Retina (tissue), 1 donor: ENCODE results near the gene LARGE1.
"Not testable (repeated sequence)": the region's sequence is repeated elsewhere in the genome, so short reads cannot be mapped to it uniquely, and the experiment has no call there.

Experiments used
- DNase-seq: peaks from one replicate; pipeline ENCODE4 v3.0.0-alpha.2; 2016

The LARGE1 gene

DNA sequence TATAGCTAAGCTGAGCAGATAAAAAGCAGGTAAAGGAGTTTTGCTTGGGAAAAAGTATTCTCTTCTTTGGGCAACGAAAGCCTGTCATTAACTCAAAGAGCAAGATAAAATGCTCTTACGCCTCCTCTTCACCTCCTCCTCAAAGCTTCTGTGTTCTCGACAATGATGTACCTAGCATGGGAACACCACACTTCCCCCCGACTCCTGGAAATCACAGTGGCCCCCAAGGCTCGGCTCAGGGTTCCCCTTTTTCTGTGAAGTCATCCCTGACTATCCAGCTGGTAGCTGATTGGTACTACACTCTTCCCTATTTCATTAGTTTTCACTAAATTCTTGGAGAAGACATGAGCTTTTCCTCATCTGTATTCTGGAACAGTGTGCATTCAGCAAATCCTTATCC is 336.1 kb downstream of the LARGE1 start:
- DNase-seq = no peak

DNA sequence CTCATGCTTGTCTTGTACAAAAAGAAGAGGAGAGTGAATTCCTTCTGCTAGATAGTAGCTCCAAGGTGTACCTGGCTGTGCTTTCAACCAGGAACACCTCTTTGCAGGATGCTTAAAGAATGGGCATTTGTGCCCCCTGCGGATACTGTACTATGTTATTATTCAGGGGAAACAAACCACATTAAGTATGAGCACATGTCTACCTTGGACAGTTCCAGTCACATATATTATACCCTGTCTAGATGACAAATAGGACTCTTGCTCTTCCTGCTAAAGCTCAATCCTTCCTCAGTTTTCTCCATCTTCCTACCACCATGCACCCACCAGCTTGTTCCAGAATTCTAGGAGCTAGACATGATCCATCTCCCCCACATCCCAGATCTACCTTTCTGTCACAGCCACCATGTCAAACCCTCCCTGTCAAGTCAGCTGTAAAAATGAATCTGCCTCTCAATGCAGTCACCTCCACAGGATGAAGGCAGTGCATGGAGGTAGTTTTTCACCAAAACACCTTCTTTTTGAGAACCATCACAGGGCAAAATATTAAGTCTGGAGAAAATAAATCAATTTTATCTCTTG is 337.4 kb downstream of the LARGE1 start:
- no peak for DNase-seq

DNA sequence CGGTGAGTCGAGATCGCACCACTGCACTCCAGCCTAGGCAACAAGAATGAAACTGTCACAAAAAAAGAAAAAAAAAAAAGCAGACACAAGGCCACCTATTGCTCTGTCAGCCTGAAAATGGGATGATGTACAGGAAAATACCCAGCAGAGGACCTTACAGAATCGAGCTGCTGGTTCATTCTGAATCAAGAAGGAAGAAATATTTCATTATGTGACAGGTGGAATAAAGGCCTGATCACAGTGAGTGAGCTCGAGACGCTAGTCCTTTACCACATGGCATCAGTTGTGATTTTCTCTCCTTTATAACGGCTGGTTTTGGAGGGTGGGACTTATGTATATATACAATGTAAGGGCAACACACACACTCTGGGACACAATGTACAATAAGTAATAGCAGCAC is 340.0 kb downstream of the LARGE1 start:
- DNase-seq = no peak

DNA sequence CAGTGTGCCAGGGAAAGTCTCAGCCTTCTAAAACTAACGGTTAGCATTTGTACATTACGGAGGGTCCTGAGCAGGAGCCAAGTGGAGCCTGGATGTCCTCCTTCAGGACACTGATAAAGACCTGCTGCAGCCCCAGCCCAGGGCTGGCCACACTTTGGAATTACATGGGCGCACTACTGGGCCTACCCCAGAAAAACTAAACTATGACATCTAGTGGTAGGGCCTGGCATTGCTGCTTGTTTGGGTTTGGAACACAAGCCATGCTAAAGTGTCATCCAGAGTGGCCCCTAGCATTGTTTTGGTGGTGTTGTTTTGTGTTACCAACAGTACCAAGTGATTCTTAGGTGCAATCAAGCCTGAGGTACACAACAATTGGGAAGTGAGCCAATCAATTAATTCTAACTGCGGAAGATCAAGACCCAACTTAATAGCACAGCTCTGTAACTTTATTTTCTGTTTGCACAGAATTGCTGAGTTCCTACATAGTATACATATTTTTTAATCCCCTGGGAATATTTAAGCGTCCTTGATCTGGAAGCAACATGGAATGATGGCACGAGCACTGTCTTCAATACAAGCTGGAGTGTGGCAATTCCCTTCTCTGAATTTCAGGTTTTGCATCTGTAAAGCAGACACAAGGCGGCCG is 340.7 kb downstream of the LARGE1 start:
- DNase-seq = no peak

DNA sequence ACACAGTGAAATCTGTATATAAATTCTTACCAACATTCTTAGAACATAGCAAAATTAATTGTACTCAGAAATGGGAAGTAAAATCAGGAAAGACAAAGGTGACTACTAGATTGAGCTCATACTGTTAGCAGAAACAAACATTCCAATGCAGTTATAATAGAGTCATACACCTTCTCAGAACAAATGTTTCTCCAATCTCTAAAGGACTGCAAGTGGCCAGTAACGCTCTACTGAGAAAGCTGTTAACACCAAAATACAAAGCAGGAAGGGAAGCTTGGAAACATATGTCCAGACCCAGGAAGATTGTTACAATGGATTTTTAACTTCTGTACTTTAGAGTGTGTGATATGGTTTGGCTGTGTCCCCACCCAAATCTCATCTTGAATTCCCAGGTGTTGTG is 341.5 kb downstream of the LARGE1 start:
- DNase-seq = no peak

DNA sequence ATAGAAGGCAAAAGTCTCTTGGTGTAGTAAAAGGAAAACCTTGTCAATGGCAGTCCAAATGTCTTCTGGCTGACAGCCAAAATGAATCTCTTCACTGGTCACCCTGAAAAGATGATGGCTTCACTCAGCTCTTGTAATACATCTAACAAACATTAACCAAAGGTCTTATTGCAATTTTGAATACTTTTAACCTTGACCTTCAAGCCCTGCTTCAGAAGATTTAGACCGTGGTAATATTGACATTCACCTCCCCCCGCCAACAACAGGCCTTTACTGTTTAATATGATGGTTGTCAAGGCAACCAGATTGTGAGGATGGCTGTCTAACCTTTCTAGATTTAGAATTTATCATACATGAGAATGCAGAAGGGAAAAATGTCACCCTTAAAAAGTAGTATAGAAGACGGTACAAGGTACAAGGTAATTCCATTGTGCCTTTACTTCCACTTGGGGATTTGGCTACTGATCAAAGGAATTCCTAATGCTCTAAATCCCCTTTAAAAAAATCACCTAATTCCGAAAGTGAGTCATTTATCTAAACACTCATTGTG is 342.3 kb downstream of the LARGE1 start:
- DNase-seq = no peak

DNA sequence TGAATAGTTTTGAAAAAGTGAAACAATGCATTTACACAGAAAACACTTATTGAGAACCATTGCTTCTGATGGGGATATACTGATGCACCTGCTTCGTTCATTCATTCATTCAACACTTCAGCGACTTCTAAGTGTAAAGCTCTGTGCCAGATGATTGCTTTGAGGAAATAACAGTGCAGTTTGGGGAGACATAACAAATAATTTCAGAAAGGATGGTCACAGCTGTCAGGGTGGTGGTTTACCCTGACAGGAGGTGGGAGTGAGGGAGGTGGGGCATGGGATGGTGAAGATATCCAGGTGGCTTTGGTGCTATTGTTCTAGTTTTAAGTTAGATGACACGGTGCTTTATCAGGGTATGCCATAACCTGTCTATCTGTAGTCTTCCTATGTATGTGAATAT is 344.1 kb downstream of the LARGE1 start:
- no peak for DNase-seq

DNA sequence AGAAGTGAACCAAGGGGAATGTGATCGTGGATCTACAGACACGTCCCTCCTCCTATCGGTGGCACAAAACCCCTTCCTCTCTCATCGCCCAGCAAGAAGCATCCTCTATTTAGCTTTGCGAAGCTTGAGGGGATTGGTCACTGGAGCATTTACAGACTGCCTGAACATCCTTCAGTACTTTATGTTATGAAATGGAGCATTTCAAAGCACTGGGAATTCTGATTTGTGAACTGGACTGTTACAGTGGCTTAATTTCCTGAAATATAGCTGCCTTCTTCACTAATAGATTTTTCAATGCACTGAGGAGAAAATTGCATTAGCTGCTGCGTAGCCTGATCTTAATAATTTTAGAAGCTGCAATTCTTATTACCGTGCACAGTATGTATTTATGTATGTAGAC is 344.5 kb downstream of the LARGE1 start:
- DNase-seq = peak; percentile 30

DNA sequence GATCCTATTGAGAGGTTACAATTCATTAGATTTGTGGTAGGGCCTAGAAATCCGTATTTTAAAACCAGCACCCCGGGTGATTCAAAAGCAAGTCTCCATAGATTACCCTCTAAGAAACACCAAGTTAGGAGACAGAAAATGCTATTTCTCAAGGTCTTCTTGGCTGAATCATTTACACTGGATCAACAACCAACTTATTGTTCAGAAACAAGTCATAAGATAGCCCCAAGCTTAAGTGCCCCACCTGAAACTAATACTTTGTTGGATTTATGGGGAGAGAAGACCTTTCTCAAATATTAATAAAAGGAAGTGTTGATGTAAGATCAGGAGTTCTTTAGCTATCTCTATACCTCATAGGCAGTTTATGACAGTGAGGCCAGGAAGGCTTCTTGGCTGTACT is 345.2 kb downstream of the LARGE1 start:
- no peak for DNase-seq

DNA sequence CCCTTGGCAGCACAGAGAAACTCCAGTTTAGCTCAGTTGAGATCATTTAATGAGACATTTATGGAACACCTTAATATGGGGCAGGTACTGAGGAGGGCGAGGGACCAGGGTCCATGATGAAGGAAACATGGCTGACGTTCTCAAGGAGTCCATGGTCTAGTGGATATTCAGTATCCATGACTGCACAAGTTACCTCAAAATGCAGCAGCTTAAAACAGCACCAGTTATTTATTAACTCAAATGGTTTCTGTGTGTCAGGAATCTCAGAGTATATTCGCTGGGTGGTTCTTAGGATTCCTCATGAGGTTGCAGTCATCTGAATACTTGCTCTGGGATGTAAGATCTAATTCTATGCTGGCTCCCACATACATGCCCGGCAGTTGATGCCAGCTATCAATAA is 346.8 kb downstream of the LARGE1 start:
- no peak for DNase-seq

DNA sequence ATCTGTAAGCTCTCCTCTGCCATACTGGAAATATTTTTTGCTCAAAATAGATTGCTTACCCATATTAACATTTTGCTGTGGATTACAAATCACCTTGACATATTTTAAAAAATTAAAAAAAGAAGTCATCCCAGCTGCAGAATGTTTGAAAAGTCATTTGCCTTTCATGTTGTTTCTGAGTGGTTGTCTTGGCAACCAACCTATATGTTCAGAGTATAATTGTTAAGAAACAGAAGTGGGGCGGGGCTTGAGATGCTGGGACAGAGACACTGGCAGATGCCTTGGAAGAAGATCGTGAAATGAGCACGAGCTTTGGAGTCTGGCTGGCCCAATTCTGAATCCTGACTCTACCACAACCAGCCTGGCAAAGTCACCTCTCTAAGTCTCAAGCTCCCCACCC is 348.2 kb downstream of the LARGE1 start:
- DNase-seq = no peak

DNA sequence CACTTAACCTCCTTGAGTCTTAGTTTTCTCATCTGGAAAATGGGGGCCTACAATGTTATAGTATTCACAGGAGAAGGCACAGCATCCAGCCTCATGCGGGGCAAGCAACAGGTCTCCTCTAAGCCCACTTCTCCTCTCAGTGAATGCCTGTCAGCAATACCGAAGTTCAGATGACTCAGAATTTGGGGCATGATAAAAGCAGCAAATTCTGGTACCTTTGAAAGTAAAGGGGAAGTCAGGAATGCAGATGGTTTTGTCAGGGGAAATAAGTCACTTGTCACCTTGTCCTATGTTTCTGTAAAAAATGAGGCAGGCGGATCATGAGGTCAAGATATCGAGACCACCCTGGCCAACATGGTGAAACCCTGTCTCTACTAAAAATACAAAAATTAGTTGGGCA is 350.2 kb downstream of the LARGE1 start:
- DNase-seq = no peak

DNA sequence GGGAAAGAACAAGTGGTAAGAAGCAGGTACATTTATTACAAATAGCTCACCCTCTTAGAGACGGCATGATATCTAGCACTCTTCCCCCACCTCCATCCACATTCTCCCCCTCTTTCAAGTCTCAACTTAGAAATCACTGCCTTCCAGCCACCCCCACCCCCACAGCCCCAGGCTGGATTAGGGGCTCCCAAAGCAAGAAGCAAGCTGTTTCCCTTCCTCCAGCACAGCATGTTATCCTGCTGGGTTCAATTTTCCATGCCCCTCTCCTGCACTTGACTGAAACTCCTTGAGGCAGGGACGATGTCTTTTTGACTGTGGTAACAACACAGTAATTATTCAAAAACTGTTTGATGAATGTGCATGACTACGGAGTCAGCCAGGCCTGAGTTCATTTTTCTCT is 350.7 kb downstream of the LARGE1 start:
- no peak for DNase-seq

DNA sequence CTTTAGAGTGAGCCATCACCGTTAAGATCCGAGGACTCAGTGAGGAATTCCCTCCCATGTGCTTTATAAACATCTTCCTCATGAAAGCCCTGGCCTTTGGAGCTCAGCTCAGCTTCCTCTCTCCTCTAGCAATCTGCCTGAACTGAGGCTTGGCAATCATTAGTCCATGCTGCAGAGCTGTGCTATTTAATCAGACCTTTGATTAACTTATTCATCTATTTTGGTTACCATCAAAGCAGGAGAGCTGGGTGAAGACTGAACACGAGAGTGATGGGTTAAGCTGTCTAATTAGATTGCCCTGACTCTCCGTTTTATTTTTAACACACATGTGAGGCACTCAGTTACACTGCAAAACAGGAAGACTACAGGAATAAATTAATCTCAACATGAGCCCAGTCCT is 351.3 kb downstream of the LARGE1 start:
- peak; percentile 31 for DNase-seq

DNA sequence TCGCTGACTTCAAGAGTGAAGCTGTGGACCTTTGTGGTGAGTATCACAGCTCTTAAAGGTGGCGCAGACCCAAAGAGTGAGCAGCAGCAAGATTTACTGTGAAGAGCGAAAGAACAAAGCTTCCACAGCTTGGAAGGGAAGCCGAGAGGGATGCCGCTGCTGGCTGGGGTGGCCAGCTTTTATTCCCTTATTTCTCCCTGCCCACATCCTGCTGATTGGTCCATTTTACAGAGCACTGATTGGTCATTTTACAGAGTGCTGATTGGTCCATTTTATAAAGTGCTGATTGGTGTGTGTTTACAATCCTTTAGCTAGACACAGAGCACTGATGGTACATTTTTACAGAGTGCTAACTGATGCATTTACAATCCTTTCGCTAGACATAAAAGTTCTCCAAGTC is 353.8 kb downstream of the LARGE1 start:
- DNase-seq = not testable (repeated sequence)

DNA sequence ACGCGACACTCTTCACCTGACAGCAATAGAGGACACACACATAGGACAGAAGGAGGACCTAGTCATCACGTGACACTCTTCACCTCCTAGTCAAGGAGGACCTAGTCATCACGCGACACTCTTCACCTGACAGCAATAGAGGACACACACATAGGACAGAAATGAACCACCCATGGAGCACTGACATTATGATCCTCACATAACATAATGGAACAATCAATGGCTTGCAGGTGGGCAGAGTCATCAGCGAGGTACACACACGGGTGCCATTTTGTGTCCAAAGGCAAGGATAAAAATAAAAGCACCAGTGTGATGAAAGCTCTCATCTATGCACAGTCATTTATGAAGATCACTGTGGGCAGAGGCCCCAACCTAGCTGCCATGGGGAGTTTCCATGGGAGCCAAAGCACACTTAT is 354.7 kb downstream of the LARGE1 start:
- DNase-seq = no peak

DNA sequence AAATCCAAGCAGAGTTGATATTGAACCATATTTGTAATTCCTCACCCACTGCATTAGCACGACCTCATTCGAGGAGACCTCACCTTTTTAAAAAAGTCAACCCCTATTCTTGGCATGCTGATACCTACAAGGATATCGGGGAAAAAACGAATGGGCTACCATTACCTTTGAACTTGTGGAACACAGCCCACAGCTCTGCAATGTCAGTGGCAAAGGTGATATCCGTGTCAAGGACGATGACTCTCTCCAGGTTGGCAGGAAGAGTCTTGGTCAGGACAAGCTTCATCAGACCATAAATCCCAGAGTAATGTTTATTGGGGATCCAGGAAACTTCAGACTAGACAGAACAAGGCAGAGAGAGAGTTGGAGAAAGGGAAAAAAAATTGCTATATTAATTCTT is 355.6 kb downstream of the LARGE1 start:
- no peak for DNase-seq

DNA sequence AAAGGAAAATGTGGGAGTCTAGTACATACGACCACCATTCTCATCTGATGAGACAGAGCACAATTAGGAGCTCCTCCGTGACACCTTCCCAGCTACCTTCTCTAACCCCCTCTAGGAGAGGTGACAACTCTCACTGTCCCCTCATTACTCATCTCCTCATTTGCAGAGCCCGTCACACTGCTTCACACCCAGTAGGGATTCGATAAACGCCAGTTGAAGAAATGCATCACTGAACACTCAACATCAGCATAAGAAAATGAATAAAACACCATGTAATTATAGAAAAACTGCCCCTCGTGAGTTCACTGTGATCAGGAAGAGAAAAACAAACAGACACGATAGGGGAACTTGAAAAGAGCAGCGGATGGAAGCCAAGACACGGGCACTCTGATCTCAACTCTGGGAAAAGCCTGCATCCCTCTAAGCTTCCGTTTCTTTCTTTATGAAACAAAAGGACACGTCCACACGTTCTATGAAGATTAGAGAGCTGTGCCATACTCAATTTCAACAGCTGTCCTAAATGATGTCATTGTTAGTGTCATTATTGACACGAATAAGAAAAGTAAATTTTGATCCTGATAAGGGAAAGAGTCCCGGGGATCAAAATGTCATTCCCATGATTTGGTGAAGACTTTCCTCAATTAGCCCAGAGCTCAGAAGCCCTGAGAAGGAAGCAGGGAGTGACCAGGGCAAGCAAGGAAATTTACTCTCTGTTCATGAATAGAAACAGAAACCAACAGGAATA is 356.9 kb downstream of the LARGE1 start:
- DNase-seq = no peak

DNA sequence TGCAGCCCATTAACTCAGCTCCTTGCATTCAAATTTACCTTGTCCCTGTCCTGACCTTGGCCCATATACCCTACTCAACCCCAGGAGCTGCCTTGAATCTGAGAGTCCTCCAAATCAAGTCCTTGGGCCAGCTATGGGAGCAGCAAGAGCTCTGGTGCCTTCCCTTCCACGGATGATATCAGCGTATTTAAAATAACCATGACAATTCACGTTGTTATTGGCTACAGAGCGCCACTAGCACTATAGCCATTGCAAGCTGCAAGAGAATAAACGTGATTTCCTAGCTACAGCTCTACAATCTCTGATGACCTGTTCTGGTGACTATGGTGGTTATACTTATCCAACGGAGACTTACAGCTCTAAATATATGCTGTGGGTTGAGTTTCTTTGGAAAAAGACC is 357.8 kb downstream of the LARGE1 start:
- no peak for DNase-seq

DNA sequence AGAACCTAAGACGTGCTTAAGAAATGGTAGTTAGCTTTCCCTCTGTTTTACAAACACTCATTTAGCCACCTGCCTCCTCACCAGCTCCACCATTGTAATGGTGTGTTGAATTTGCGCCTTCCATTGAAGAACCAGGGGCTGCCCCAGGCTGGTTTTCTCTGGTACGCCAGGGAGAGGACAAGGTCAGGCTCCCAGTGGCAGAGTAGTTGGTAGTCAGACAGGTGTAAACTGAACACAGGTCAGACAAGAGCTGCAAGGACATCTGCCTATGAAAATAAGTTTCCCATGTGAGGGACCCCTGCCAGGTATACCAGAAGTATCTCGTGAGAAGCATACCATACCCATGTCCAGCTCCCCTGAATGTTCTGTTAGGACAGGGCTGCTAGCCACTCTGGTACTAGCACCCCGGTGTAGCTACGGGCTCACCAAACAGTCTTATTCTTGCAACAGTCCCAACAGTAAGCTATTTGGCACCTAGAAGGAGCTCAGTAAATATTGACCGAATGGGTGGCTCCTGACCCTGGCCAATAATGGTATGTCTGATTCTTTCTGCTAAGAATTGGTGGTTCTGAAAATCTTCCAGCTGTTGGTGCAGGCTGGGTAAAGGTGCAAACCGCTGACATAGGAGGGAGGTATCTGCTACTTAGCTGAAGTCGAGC is 359.0 kb downstream of the LARGE1 start:
- DNase-seq = no peak

DNA sequence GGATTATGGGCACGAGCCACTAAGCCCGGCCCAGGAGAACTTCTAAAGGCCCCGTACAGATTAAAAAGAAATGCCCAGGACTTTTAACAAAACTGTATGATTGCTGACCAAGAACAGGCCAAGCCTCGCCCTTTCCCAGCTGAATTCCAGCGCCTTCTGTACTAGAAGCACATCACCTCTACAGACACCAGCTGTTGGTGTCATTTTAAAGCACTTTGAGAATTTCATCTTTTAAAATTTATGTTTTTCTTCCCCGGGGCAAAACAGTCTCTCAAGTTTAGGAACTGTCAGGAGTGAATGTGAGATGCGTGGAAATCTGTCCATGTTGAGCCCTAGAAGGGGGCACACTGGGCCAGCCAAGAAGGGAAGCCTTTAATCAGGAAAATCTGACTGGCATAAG is 362.4 kb downstream of the LARGE1 start:
- no peak for DNase-seq

DNA sequence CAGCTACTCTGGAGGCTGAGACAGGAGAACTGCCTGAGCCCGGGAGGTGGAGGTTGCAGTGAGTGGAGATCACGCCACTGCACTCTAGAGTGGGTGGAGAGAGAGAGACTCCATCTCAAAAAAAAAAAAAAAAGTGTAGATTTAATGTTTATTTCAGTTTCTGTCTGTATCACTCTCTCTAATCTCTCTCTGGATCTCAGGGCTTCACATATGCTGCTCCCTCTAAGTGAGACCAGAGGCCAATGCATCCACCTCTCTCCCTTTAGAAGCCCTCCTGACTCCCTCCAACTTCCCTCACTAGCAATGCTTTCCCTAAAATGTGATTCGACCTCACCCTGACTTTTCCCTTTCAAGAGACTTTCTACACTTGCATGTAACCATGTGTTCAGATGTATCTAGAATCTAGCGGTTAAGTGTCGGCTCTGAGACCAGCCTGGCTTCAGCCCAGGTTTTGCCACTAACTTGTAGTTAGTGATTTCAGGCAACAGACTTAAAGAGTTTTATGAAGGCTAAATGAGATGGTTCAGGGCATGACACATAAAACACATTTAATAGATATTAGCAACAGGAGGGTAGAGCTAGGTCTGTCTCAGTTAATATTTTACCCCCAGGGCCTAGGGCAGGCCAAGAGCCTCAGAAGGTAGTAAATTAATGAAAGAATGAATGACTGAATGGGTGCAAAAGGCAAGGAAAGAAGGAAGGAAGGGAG is 364.3 kb downstream of the LARGE1 start:
- no peak for DNase-seq

DNA sequence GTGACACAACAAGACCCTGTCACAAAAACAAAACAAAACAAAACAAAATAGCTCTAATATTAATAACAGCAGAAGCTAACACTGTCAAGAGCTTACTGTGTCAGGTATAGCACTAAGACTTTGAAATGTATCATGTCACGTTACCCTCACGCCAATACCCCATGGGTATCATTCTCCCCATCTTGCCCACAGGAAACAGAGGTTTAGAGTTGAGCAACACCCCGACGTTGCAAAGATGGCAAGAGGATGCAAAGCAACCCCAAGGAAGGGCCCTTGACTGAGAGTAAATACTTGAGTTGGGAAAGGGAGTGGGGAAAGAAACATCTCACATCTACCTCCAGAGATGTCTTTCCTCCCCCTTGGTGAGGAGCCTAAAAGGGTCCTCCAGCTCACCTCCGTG is 366.8 kb downstream of the LARGE1 start:
- DNase-seq = no peak
